Neutrophil (primary cell): ENCODE results near the gene TGFBRAP1.
"Not testable (repeated sequence)": the region's sequence is repeated elsewhere in the genome, so short reads cannot be mapped to it uniquely, and the experiment has no call there.

Source experiments
- H3K27ac ChIP-seq: fragments of 200-600 bp; sonication (generic); 2 replicates; pipeline ENCODE4 v1.5.1; 2016; ENCODE audit warnings: mild to moderate bottlenecking, moderate library complexity
- H3K27me3 ChIP-seq: fragments of 200-600 bp; sonication (generic); 2 replicates; pipeline ENCODE4 v1.6.0; 2016; ENCODE audit warnings: mild to moderate bottlenecking
- H3K36me3 ChIP-seq: fragments of 200-600 bp; sonication (generic); 2 replicates; pipeline ENCODE4 v1.5.1; 2017
- H3K4me1 ChIP-seq, 2 experiments: fragments of 200-600 bp in 1 of 2; sonication (generic) in 1 of 2; 1 replicate in 1 of 2; 2 replicates in 1 of 2; pipeline versions ENCODE4 v1.5.1 to v1.6.1; 2013 to 2016; ENCODE audit warnings: low read depth in 1 of 2, low read length in 1 of 2, mild to moderate bottlenecking in 1 of 2, moderate library complexity in 1 of 2; ENCODE audit not compliant: control insufficient read depth in 1 of 2, insufficient read depth in 1 of 2
- H3K4me3 ChIP-seq, 2 experiments: fragments of 200-600 bp in 1 of 2; sonication (generic) in 1 of 2; 1 replicate in 1 of 2; 2 replicates in 1 of 2; pipeline ENCODE4 v1.5.1; 2013 to 2016; ENCODE audit warnings: low read depth in 1 of 2, low read length in 1 of 2, mild to moderate bottlenecking in 1 of 2, moderate library complexity in 1 of 2
- H3K9me3 ChIP-seq: fragments of 200-600 bp; sonication (generic); 2 replicates; pipeline ENCODE4 v1.5.1; 2016
- TF ChIP-seq, protein P1 (sequence below): fragments of 200-600 bp; sonication (generic); IDR thresholded peaks from 2 replicates; pipeline ENCODE4 v1.5.1; 2016; ENCODE audit warnings: antibody characterized with exemption

Gene TGFBRAP1

GRCh38 chr2:105252271-105252670 lies 77.3 kb downstream of the TGFBRAP1 start:
- Histone ChIP-seq H3K4me1 (peaks cover 17 to 30% of the 10 kb centered on the region in 2 experiments), H3K36me3 (no peaks in the 10 kb centered on the region), H3K27me3 (no peaks in the 10 kb centered on the region), H3K9me3 (no peaks in the 10 kb centered on the region), H3K4me3 (no peak overlapping the region), H3K27ac (no peak overlapping the region)
- TF ChIP-seq, protein P1, sequence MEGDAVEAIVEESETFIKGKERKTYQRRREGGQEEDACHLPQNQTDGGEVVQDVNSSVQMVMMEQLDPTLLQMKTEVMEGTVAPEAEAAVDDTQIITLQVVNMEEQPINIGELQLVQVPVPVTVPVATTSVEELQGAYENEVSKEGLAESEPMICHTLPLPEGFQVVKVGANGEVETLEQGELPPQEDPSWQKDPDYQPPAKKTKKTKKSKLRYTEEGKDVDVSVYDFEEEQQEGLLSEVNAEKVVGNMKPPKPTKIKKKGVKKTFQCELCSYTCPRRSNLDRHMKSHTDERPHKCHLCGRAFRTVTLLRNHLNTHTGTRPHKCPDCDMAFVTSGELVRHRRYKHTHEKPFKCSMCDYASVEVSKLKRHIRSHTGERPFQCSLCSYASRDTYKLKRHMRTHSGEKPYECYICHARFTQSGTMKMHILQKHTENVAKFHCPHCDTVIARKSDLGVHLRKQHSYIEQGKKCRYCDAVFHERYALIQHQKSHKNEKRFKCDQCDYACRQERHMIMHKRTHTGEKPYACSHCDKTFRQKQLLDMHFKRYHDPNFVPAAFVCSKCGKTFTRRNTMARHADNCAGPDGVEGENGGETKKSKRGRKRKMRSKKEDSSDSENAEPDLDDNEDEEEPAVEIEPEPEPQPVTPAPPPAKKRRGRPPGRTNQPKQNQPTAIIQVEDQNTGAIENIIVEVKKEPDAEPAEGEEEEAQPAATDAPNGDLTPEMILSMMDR = no peak

- not testable (repeated sequence) for H3K36me3 ChIP-seq, H3K27me3 ChIP-seq, H3K4me3 ChIP-seq, H3K27ac ChIP-seq, H3K9me3 ChIP-seq
- H3K4me1 ChIP-seq = peaks cover 17 to 25% of the 10 kb centered on the region in 2 experiments
Observed at GRCh38 chr2:105251016-105251648, 78.4 kb downstream of the TGFBRAP1 start.

GRCh38 chr2:105249891-105250290 lies 79.6 kb downstream of the TGFBRAP1 start:
- H3K4me1 ChIP-seq = peaks cover 11 to 12% of the 10 kb centered on the region in 2 experiments
- no peaks in the 10 kb centered on the region for H3K9me3 ChIP-seq
- TF ChIP-seq, protein P1 = no peak
- H3K27ac ChIP-seq = no peak overlapping the region
- no peaks in the 10 kb centered on the region for H3K36me3 ChIP-seq
- H3K27me3 ChIP-seq = no peaks in the 10 kb centered on the region
- no peak overlapping the region for H3K4me3 ChIP-seq

DNA sequence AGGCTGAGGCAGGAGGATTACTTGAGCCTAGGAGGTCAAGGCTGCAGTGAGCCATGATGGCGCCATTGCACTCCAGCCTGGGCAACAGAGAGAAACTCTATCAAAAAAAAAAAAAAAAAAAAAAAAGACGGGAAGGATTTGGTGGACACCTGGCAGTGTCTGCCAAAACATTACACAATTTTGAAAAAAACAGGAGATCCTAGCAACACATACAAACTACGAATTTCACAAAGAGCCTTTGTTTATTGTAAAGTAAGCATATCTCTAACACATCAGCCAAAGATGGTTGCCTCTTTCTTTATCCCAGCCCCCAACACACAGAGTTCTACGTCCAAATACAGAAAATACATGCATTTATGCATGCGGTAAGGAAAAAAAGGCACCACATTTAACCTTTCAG lies 80.4 kb downstream of the TGFBRAP1 start:
- TF ChIP-seq, protein P1 = no peak

DNA sequence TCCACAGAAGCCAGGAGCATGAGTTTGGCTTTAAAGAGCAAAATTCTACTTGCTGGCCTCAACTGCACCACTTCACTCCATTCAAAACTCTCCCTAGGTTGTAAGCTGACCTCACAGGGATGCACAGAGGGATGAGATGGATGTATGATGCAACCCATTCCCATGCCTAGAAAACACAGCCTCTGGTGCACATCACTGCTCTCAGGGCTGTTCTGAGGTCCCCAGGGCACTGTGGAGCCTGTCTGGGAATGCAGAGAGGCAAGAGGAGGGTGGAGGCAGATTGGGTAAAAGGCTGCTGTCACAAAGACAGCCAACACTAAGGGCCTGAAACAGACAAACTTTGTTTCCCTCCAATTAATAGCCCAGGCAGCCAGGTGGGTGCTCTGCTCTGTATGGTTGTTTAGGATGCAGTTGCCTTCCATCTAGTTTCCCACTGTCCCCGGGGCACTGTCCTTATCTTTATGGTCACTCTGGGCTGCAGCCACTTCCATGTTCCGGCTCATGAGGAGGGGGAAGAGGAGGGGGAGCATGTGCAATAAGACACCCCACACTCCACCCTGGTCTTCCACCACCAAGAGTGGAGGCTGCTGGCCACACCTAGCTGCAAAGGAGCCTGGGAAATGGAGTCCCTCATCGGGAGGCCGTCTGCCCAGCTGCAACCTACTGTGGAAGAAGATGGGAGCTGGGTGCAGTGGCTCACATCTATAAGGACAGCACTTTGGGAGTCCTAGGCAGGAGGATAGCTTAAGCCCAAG lies 81.0 kb downstream of the TGFBRAP1 start:
- H3K9me3 ChIP-seq = no peaks in the 10 kb centered on the region
- no peak overlapping the region for H3K4me3 ChIP-seq
- H3K27me3 ChIP-seq = no peaks in the 10 kb centered on the region
- H3K27ac ChIP-seq = no peak overlapping the region
- no peaks in the 10 kb centered on the region for H3K4me1 ChIP-seq
- no peaks in the 10 kb centered on the region for H3K36me3 ChIP-seq
- TF ChIP-seq, protein P1 = no peak

More for the DNA sequence above, 80.4 kb downstream of the TGFBRAP1 start:
- Histone ChIP-seq H3K27ac (no peak overlapping the region), H3K4me1 (peaks cover 4 to 5% of the 10 kb centered on the region in 2 experiments), H3K27me3 (no peaks in the 10 kb centered on the region), H3K4me3 (no peak overlapping the region), H3K9me3 (no peaks in the 10 kb centered on the region), H3K36me3 (no peaks in the 10 kb centered on the region)

DNA sequence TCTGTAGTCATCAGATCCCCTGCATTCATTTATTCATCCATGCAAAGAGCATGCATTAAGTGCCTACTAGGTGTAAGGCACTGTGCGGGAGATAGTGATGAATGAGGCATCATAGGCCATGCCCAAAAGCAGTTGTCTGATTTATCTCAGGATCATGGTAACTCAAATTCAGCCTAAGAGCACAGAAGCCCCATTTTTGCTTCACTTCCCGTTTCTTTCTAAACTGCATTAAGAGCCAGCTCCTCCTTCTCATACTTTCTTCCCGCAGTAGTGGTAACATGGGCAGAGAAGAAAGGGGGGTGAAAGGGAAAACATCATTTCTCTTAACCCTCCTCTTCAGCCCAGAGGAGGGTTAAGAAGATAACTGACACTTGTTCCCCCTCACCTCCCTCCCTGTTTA lies 85.1 kb downstream of the TGFBRAP1 start:
- H3K4me3 ChIP-seq = no peak overlapping the region
- H3K9me3 ChIP-seq = no peaks in the 10 kb centered on the region
- no peaks in the 10 kb centered on the region for H3K27me3 ChIP-seq
- TF ChIP-seq, protein P1 = no peak
- H3K36me3 ChIP-seq = no peaks in the 10 kb centered on the region
- H3K4me1 ChIP-seq = no peaks in the 10 kb centered on the region
- H3K27ac ChIP-seq = no peak overlapping the region
